Fibroblast of the conjunctiva (primary cell): ENCODE results near the gene GTSE1.

ENCODE experiments used
- DNase-seq: peaks from one replicate; pipeline ENCODE4 v3.0.0-alpha.2; 2010; ENCODE audit warnings: low read depth

Gene GTSE1

GRCh38 chr22:46364341-46365165, 67.9 kb downstream of the GTSE1 start:
- no peak for DNase-seq

- DNase-seq = no peak
Observed at GRCh38 chr22:46365166-46365624, 68.5 kb downstream of the GTSE1 start.

- no peak for DNase-seq
Observed at GRCh38 chr22:46366327-46366731, 69.7 kb downstream of the GTSE1 start.

GRCh38 chr22:46366801-46367706, 70.4 kb downstream of the GTSE1 start:
- no peak for DNase-seq

GRCh38 chr22:46367707-46368191, 71.1 kb downstream of the GTSE1 start:
- DNase-seq = no peak

- DNase-seq = no peak
Observed at GRCh38 chr22:46368422-46368821, 71.8 kb downstream of the GTSE1 start.

- no peak for DNase-seq
Observed at GRCh38 chr22:46368871-46369715, 72.4 kb downstream of the GTSE1 start.

GRCh38 chr22:46369716-46370583, 73.3 kb downstream of the GTSE1 start:
- DNase-seq = no peak

GRCh38 chr22:46370584-46371291, 74.1 kb downstream of the GTSE1 start:
- no peak for DNase-seq

- DNase-seq = no peak
Observed at GRCh38 chr22:46371623-46372226, 75.1 kb downstream of the GTSE1 start.

- no peak for DNase-seq
Observed at GRCh38 chr22:46372686-46373085, 76.0 kb downstream of the GTSE1 start.

- DNase-seq = no peak
Observed at GRCh38 chr22:46373159-46373558, 76.5 kb downstream of the GTSE1 start.

GRCh38 chr22:46373921-46374662, 77.4 kb downstream of the GTSE1 start:
- no peak for DNase-seq

- DNase-seq = no peak
Observed at GRCh38 chr22:46374663-46375474, 78.2 kb downstream of the GTSE1 start.

- no peak for DNase-seq
Observed at GRCh38 chr22:46376111-46376510, 79.4 kb downstream of the GTSE1 start.

- no peak for DNase-seq
Observed at GRCh38 chr22:46376908-46377524, 80.3 kb downstream of the GTSE1 start.

- DNase-seq = no peak
Observed at GRCh38 chr22:46377525-46378425, 81.1 kb downstream of the GTSE1 start.
